Keratinocyte (primary cell): ENCODE results near the gene VPS8.

Experiments used
- EZH2 ChIP-seq: IDR thresholded peaks from one replicate; pipeline ENCODE4 v1.6.1; 2012; ENCODE audit warnings: inconsistent platforms, mild to moderate bottlenecking, low read length, moderate library complexity
- TF ChIP-seq, protein P1 (sequence below), 3 experiments: IDR thresholded peaks in 1 of 3; conservative IDR thresholded peaks in 1 of 3; optimal IDR thresholded peaks in 1 of 3; 2 replicates in 2 of 3; 3 replicates in 1 of 3; pipeline versions ENCODE3 to v1.5.1; 2011; ENCODE audit warnings: low read length in 3 of 3, mild to moderate bottlenecking in 3 of 3, moderate library complexity in 2 of 3, control low read depth in 1 of 3, inconsistent platforms in 1 of 3; ENCODE audit not compliant: insufficient read depth in 2 of 3; ENCODE audit errors: extremely low read depth in 1 of 3

DNA sequence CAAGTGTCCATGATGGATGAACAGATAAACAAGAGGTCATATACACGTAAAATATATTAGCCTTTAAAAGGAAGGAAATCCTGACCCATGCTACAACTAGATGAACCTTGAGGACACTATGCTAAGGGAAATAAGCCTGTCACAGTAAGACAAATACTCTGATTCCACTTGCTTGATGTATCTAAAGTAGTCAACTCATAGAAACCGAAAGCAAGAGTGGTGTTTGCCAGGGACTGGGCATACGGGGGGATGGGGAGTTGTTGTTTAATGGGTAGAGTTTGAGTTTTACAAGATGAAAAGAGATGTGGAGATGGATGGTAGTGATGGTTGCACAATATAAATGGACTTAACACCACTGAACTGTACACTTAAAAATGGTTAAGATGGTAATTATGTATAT, 275.5 kb downstream of the VPS8 start:
- TF ChIP-seq, protein P1, sequence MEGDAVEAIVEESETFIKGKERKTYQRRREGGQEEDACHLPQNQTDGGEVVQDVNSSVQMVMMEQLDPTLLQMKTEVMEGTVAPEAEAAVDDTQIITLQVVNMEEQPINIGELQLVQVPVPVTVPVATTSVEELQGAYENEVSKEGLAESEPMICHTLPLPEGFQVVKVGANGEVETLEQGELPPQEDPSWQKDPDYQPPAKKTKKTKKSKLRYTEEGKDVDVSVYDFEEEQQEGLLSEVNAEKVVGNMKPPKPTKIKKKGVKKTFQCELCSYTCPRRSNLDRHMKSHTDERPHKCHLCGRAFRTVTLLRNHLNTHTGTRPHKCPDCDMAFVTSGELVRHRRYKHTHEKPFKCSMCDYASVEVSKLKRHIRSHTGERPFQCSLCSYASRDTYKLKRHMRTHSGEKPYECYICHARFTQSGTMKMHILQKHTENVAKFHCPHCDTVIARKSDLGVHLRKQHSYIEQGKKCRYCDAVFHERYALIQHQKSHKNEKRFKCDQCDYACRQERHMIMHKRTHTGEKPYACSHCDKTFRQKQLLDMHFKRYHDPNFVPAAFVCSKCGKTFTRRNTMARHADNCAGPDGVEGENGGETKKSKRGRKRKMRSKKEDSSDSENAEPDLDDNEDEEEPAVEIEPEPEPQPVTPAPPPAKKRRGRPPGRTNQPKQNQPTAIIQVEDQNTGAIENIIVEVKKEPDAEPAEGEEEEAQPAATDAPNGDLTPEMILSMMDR (optimal IDR thresholded peaks at IDR 0.05 in 1 of 3, IDR thresholded peaks at IDR 0.05 in 1 of 3, conservative IDR thresholded peaks at IDR 0.05 in 1 of 3; ENCODE audit: extremely low read depth in 1 of 3, insufficient read depth in 2 of 3, low read length in 3 of 3) = no peak
- TF ChIP-seq EZH2 = no peak
